ENCODE measurements around the gene CAV2. TPM values are rescaled to one million over a fixed set of nuclear protein-coding genes. Genes with fewer than 3 reads are reported as not detected.

Gene CAV2
- total RNA-seq, 4 donors from 2014 or later: 11.8 to 13.9 (median 12.6) TPM

- no peaks in the 10 kb centered on the region for H3K36me3 ChIP-seq
- H3K4me1 ChIP-seq: no peaks in the 10 kb centered on the region
- TF ChIP-seq POLR2A (IDR thresholded peaks at IDR 0.05): no peak
- TF ChIP-seq, protein P1, sequence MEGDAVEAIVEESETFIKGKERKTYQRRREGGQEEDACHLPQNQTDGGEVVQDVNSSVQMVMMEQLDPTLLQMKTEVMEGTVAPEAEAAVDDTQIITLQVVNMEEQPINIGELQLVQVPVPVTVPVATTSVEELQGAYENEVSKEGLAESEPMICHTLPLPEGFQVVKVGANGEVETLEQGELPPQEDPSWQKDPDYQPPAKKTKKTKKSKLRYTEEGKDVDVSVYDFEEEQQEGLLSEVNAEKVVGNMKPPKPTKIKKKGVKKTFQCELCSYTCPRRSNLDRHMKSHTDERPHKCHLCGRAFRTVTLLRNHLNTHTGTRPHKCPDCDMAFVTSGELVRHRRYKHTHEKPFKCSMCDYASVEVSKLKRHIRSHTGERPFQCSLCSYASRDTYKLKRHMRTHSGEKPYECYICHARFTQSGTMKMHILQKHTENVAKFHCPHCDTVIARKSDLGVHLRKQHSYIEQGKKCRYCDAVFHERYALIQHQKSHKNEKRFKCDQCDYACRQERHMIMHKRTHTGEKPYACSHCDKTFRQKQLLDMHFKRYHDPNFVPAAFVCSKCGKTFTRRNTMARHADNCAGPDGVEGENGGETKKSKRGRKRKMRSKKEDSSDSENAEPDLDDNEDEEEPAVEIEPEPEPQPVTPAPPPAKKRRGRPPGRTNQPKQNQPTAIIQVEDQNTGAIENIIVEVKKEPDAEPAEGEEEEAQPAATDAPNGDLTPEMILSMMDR (IDR thresholded peaks at IDR 0.05): no peak
- no peak overlapping the region for H3K4me3 ChIP-seq
- H3K9me3 ChIP-seq: no peaks in the 10 kb centered on the region
- H3K27ac ChIP-seq: no peak overlapping the region
- DNase-seq: no peak
- H3K27me3 ChIP-seq: no peaks in the 10 kb centered on the region
Observed at GRCh38 chr7:116455499-116455898, 44.0 kb upstream of the CAV2 start.

DNA sequence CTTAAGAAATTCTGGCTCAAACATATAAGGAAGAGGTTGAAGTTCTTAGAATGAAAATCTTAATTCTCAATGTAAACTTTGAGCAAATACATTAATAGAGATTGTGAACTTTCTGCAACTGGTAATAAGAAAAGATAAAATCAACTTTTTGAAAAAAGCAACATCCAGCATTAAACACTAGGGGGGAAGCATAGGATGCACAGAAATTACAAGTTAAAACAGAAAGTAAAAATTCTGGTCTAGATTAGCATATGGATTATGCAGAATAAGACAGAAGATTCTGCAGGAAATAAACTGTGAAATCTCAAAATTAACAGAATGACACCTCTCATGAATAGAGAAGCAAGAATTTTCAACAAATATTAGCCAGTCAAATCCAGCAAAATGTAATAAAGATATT lies 38.0 kb upstream of the CAV2 start:
- TF ChIP-seq, protein P1 (IDR thresholded peaks at IDR 0.05): peak in 1 of 6 experiments; percentile 5
- no peak for TF ChIP-seq POLR2A (IDR thresholded peaks at IDR 0.05)

DNA sequence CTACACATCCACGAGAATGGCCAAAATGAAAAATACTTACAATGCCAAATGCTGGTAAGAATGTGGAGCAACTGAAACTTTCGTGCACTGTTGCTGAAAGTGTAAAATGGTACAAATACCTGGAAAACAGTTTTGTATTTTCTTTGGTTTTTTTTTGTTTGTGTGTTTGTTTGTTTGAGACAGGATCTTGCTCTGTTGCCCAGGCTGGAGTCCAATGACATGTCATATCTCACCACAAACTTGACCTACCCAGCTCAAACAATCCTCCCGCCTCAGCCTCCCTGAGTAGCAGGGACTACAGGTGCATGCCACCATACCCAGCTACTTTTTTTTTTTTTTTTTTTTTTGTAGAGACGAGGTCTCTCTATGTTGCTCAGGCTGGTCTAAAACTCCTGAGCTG lies 35.6 kb upstream of the CAV2 start:
- H3K27me3 ChIP-seq: no peaks in the 10 kb centered on the region
- no peaks in the 10 kb centered on the region for H3K9me3 ChIP-seq
- no peaks in the 10 kb centered on the region for H3K36me3 ChIP-seq
- no peak overlapping the region for H3K27ac ChIP-seq
- no peak for DNase-seq
- no peaks in the 10 kb centered on the region for H3K4me1 ChIP-seq
- TF ChIP-seq, protein P1 (IDR thresholded peaks at IDR 0.05): no peak
- TF ChIP-seq POLR2A (IDR thresholded peaks at IDR 0.05): no peak
- H3K4me3 ChIP-seq: no peak overlapping the region

More for the DNA sequence above, 38.0 kb upstream of the CAV2 start:
- Histone ChIP-seq H3K9me3 (no peaks in the 10 kb centered on the region), H3K27me3 (no peaks in the 10 kb centered on the region), H3K4me1 (no peaks in the 10 kb centered on the region), H3K4me3 (no peak overlapping the region), H3K27ac (no peak overlapping the region), H3K36me3 (no peaks in the 10 kb centered on the region)
- no peak for DNase-seq

- H3K4me3 ChIP-seq: no peak overlapping the region
- no peak overlapping the region for H3K27ac ChIP-seq
- H3K9me3 ChIP-seq: no peaks in the 10 kb centered on the region
- no peak for DNase-seq
- H3K4me1 ChIP-seq: no peaks in the 10 kb centered on the region
- TF ChIP-seq POLR2A (IDR thresholded peaks at IDR 0.05): no peak
- TF ChIP-seq, protein P1 (IDR thresholded peaks at IDR 0.05): no peak
- no peaks in the 10 kb centered on the region for H3K36me3 ChIP-seq
- no peaks in the 10 kb centered on the region for H3K27me3 ChIP-seq
Observed at GRCh38 chr7:116464375-116464774, 35.2 kb upstream of the CAV2 start.

GRCh38 chr7:116465125-116465524 lies 34.4 kb upstream of the CAV2 start:
- Histone ChIP-seq H3K9me3 (no peaks in the 10 kb centered on the region), H3K4me1 (no peaks in the 10 kb centered on the region), H3K36me3 (no peaks in the 10 kb centered on the region), H3K27me3 (no peaks in the 10 kb centered on the region), H3K27ac (no peak overlapping the region), H3K4me3 (no peak overlapping the region)
- TF ChIP-seq, protein P1 (IDR thresholded peaks at IDR 0.05): no peak
- no peak for TF ChIP-seq POLR2A (IDR thresholded peaks at IDR 0.05)
- DNase-seq: no peak

GRCh38 chr7:116468534-116468933 lies 31.0 kb upstream of the CAV2 start:
- Histone ChIP-seq H3K9me3 (no peaks in the 10 kb centered on the region), H3K4me3 (no peak overlapping the region), H3K4me1 (no peaks in the 10 kb centered on the region), H3K27me3 (no peaks in the 10 kb centered on the region), H3K36me3 (no peaks in the 10 kb centered on the region), H3K27ac (no peak overlapping the region)
- DNase-seq: no peak
- no peak for TF ChIP-seq POLR2A (IDR thresholded peaks at IDR 0.05)
- TF ChIP-seq, protein P1 (IDR thresholded peaks at IDR 0.05): no peak
